ENCODE results near the gene UIMC1. TPM values are rescaled to one million over a fixed set of nuclear protein-coding genes. Genes with fewer than 3 reads are reported as not detected.

The UIMC1 gene
- total RNA-seq, 1 experiment from 2014 or later = 20.7 TPM

DNA sequence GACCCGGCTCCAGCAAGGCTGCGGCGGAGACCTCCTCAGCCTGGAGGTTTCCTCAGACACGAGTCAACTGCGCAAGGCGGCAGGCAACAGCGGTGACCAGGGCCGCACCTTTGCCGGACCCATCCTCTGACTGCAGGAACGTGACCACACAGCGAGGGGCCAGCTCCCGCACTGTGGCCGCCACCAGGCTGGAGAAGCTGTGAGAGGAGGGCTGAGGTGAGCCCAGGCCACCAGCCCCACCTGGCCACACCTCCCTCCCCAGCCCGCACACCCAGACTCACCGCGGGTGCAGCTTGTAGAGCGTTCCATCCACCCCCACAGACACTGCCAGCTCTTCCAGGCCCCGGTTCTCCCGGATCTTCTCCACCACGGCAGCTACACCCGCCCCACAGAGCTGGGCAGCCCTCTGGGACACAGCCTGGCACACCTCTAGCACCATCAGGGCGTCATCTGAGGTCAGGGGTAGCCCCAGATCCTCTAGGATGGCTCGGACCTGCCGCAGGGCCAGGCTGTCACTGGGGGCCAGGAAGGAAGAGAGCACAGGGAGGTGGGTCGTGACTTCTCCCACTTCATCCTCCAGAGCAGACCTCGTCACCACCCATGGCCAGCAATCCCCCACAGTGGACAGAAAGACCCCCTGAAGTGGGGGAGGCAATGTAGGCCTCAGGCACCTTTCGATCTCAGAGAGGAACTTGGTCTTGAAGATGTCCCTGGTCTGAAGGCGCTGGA, 125.4 kb downstream of the UIMC1 start:
- Histone ChIP-seq H4K20me1 (ENCODE audit: low read length) (no peaks in the 10 kb centered on the region), H2AFZ (ENCODE audit: low read length) (no peak overlapping the region), H3K36me3 (ENCODE audit: low read depth, low read length) (no peaks in the 10 kb centered on the region), H3K9me3 (ENCODE audit: low read length) (no peaks in the 10 kb centered on the region), H3F3A (ENCODE audit: low read length, unreplicated experiment) (no peaks in the 10 kb centered on the region), H3K9me2 (replicated peaks; ENCODE audit: low read length) (no peaks in the 10 kb centered on the region), H3K4me3 (ENCODE audit: low read length) (no peak overlapping the region), H3K9ac (ENCODE audit: low read length) (no peak overlapping the region), H3K79me2 (ENCODE audit: low read length) (no peaks in the 10 kb centered on the region), H3K4me2 (ENCODE audit: low read length) (no peak overlapping the region), H3K4me1 (ENCODE audit: insufficient read depth, low read length) (no peaks in the 10 kb centered on the region), H3K27ac (ENCODE audit: low read length) (no peak overlapping the region), H3K27me3 (ENCODE audit: low read length) (peaks cover 7% of the 10 kb centered on the region)
- intact Hi-C loops (cut with micrococcal nuclease) = no loop called here
- POLR2A ChIA-PET (ENCODE audit: unreplicated experiment) = no interaction called here
- CTCF ChIA-PET = no interaction called here
- DNase-seq = no peak
- TF ChIP-seq, protein P1, sequence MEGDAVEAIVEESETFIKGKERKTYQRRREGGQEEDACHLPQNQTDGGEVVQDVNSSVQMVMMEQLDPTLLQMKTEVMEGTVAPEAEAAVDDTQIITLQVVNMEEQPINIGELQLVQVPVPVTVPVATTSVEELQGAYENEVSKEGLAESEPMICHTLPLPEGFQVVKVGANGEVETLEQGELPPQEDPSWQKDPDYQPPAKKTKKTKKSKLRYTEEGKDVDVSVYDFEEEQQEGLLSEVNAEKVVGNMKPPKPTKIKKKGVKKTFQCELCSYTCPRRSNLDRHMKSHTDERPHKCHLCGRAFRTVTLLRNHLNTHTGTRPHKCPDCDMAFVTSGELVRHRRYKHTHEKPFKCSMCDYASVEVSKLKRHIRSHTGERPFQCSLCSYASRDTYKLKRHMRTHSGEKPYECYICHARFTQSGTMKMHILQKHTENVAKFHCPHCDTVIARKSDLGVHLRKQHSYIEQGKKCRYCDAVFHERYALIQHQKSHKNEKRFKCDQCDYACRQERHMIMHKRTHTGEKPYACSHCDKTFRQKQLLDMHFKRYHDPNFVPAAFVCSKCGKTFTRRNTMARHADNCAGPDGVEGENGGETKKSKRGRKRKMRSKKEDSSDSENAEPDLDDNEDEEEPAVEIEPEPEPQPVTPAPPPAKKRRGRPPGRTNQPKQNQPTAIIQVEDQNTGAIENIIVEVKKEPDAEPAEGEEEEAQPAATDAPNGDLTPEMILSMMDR (conservative IDR thresholded peaks at IDR 0.05; ENCODE audit: low read depth, low read length) = no peak
- no peak for TF ChIP-seq EZH2 (IDR thresholded peaks at IDR 0.05; ENCODE audit: low read length, unreplicated experiment)
- no peak for TF ChIP-seq EZH2phosphoT487 (IDR thresholded peaks at IDR 0.05; ENCODE audit: borderline replicate concordance, low read length)
- no TSS peak for BruUV-seq (replicated peaks)
- ATAC-seq = no peak

DNA sequence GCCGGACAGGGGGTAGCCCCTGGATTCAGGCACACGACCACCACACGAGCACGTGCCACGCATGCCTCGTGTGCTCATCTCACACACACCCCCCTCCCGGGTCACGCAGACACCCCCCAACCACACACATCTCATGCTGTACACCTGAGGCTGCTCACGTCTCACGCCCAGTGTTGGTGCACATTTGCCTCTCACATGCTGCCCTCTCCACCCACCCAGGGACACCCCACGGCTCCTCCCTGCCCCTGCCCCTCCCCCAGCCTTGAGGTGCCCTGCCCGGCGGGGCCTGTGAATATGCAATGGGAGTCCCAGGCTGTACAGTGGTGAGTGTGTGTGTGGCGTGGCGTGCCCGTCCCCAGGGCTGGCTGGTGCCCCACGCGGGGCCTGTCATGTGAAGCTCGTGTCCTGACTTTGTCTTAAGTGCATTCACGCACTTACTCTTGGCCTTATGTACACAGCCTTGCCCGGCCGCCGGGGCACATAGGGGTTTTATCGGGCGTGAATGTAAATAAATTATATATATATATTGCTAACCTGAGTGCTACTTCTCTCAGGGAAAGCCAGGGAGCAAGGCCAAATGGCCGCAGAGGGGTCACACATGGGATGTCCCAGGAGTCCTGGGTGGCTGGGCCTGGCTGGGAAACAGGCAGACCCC, 126.1 kb downstream of the UIMC1 start:
- Histone ChIP-seq H4K20me1 (ENCODE audit: low read length) (no peaks in the 10 kb centered on the region), H3K9ac (ENCODE audit: low read length) (no peak overlapping the region), H3K9me3 (ENCODE audit: low read length) (no peaks in the 10 kb centered on the region), H2AFZ (ENCODE audit: low read length) (no peak overlapping the region), H3F3A (ENCODE audit: low read length, unreplicated experiment) (no peaks in the 10 kb centered on the region), H3K4me2 (ENCODE audit: low read length) (no peak overlapping the region), H3K27me3 (ENCODE audit: low read length) (peaks cover 10% of the 10 kb centered on the region), H3K36me3 (ENCODE audit: low read depth, low read length) (no peaks in the 10 kb centered on the region), H3K79me2 (ENCODE audit: low read length) (no peaks in the 10 kb centered on the region), H3K4me1 (ENCODE audit: insufficient read depth, low read length) (no peaks in the 10 kb centered on the region), H3K27ac (ENCODE audit: low read length) (no peak overlapping the region), H3K4me3 (ENCODE audit: low read length) (no peak overlapping the region), H3K9me2 (replicated peaks; ENCODE audit: low read length) (no peaks in the 10 kb centered on the region)
- TF ChIP-seq EZH2 (IDR thresholded peaks at IDR 0.05; ENCODE audit: low read length, unreplicated experiment) = no peak
- TF ChIP-seq, protein P1 (conservative IDR thresholded peaks at IDR 0.05; ENCODE audit: low read depth, low read length) = no peak
- TF ChIP-seq EZH2phosphoT487 (IDR thresholded peaks at IDR 0.05; ENCODE audit: borderline replicate concordance, low read length) = no peak
- ChIA-PET CTCF (no interaction called here), POLR2A (ENCODE audit: unreplicated experiment) (no interaction called here)
- intact Hi-C loops (cut with micrococcal nuclease) = no loop called here
- DNase-seq = no peak
- no peak for ATAC-seq
- no TSS peak for BruUV-seq (replicated peaks)

All from PC-3 (cell line).